ENCODE data around the gene ZNF853.
"Not testable (repeated sequence)": the region's sequence is repeated elsewhere in the genome, so short reads cannot be mapped to it uniquely, and the experiment has no call there.

Gene ZNF853

GRCh38 chr7:6652446-6653011 lies 37.1 kb downstream of the ZNF853 start:
- DNase-seq (ENCODE audit: low read depth), result no peak

GRCh38 chr7:6653071-6654003 lies 37.9 kb downstream of the ZNF853 start:
- DNase-seq (ENCODE audit: low read depth), result no peak

- DNase-seq (ENCODE audit: low read depth), result no peak
Measured at GRCh38 chr7:6654113-6654841, 38.9 kb downstream of the ZNF853 start.

- DNase-seq (ENCODE audit: low read depth), result no peak
Measured at GRCh38 chr7:6654842-6655610, 39.6 kb downstream of the ZNF853 start.

GRCh38 chr7:6655636-6656385 lies 40.4 kb downstream of the ZNF853 start:
- DNase-seq (ENCODE audit: low read depth), result no peak

GRCh38 chr7:6656413-6656812 lies 41.0 kb downstream of the ZNF853 start:
- DNase-seq (ENCODE audit: low read depth), result no peak

- no peak for DNase-seq (ENCODE audit: low read depth)
Measured at GRCh38 chr7:6658618-6659345, 43.4 kb downstream of the ZNF853 start.

- not testable (repeated sequence) for DNase-seq (ENCODE audit: low read depth)
Measured at GRCh38 chr7:6670851-6671250, 55.4 kb downstream of the ZNF853 start.

Data from stimulated activated CD8-positive, alpha-beta memory T cell treated with anti-CD3 and anti-CD28 coated beads, Interleukin-4, amount 100 ng/mL, for 24 hours (primary cell).